Measurements from ENCODE around the gene GNAQ.

GNAQ gene

GRCh38 chr9:77833561-77834429 is 197.8 kb downstream of the GNAQ start:
- no peak overlapping the region for H3K27ac ChIP-seq
- TF ChIP-seq ZFX (IDR thresholded peaks at IDR 0.05) = no peak
- no peak for TF ChIP-seq CTCF (conservative IDR thresholded peaks at IDR 0.05)

- H3K27ac ChIP-seq = no peak overlapping the region
- TF ChIP-seq CTCF (conservative IDR thresholded peaks at IDR 0.05) (no peak), ZFX (IDR thresholded peaks at IDR 0.05) (no peak)
Measured at GRCh38 chr9:77832639-77833038, 199.0 kb downstream of the GNAQ start.

DNA sequence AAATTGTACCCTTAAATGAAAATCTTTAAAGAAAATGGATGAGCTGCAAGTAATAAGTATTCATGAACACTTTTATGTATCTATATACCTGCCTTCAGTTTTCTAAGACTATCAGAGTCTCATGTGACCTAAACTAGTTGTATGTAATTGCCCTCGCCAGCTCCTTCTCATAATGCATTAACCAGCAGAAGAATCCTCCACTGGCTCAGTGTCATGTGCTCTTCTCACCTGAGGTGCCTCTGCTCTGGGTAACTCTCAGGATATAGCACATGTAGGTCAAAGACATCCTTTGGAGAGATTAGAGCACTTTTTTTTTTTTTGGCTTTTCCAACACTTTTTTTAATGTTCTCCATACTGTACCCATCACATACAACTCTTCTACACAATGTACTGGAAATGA is 199.8 kb downstream of the GNAQ start:
- no peak overlapping the region for H3K27ac ChIP-seq
- TF ChIP-seq ZFX (IDR thresholded peaks at IDR 0.05) (no peak), CTCF (conservative IDR thresholded peaks at IDR 0.05) (no peak)

DNA sequence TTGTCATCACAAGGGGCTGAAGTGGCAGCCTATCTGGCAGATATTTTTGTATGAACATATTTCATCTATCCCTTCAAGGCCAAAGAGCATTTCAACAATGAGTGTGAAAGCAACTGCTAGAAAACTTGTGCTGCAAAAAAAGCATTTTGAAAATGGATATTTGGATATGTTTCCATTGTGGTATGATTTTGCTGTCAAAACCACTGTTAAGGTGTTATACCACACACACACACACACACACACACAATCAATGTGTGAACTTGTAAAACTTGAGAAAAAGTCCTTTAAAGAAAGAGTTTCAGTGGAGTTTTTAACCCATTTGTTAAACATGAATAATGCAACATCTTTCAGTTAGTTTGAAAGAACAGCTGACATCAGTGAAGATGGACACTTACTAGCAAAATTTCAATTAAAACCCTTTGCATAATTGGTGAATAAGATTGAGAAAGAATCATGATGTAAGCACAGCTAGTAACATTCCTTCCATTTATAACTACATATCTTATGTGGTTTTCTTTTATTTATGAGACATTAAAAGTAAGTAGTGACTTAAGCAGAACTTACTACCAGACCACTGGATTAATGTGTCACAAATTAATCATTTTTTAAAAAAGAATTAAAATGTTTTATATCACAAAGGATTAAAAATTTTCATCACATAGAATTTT is 200.9 kb downstream of the GNAQ start:
- no peak overlapping the region for H3K27ac ChIP-seq
- TF ChIP-seq ZFX (IDR thresholded peaks at IDR 0.05) (no peak), CTCF (conservative IDR thresholded peaks at IDR 0.05) (no peak)

DNA sequence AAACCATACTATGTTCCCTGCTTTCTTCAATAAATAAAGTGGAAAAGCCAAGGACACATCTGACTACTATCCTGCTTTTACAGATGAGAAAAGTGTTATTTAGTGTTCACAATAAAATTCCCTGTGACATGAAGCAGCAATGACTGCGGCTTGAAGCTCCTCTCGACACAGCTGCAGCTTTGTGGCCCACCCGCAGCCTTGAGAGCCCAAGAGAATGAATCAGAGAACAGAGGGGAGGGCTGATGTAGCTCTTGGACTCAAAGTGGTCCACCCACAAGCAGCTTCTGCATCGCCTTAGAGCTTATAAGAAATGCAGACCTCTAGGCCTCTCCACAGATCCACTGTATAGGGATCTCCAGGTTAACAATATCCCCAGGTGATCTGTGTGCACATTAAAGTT is 202.2 kb downstream of the GNAQ start:
- TF ChIP-seq ZFX (IDR thresholded peaks at IDR 0.05) = no peak
- H3K27ac ChIP-seq = no peak overlapping the region

DNA sequence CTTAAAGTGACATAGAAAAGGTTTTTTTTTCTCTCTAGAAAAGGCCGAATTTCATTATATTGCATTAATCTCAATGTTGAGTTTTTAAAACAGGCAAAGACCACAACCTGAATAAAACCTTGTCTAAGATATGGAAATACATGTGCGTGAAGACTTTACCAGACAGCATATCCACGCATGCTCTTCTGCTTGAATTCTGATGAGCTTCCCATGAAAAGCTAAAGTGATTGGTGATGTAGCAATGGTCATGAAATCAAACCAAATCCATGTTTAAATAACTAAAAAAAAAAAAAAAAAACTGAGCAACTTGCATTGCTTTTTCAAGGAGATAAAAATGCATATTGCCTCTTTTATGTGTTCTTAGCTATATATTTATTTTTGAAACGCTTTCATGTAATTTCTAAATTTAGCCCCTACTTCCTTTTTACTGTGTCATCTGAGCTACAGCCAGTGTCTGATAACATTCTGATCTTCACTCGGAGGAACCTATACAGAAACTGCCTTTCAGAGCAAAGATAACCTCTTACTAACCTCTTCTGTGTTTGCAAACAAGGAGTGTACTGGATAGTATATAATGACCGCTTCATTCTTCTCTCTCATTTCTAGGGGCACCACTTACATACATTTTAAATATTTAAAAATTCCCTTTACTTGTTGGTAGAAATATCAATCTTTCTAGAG is 204.4 kb downstream of the GNAQ start:
- TF ChIP-seq CTCF (conservative IDR thresholded peaks at IDR 0.05) = no peak
- no peak for TF ChIP-seq ZFX (IDR thresholded peaks at IDR 0.05)
- no peak overlapping the region for H3K27ac ChIP-seq

GRCh38 chr9:77826621-77827020 is 205.0 kb downstream of the GNAQ start:
- TF ChIP-seq CTCF (conservative IDR thresholded peaks at IDR 0.05) (no peak), ZFX (IDR thresholded peaks at IDR 0.05) (no peak)
- no peak overlapping the region for H3K27ac ChIP-seq
